CD4-positive, alpha-beta T cell treated with Interleukin-1 beta for 1 hour (primary cell): Measurements from ENCODE around the gene DDX54.

Experiments
- DNase-seq, 2 donors: peaks; one replicate each; pipeline ENCODE4 v3.0.0-alpha.2; 2020 to 2022

Gene DDX54

GRCh38 chr12:113185180-113186032, at the start of gene DDX54, which contains the start of gene RITA1:
TSS of gene DDX54 (minus strand) at chr12:113185478. CDS start at chr12:113185451, 27 bp downstream.
TSS of gene RITA1 (plus strand) at chr12:113185721. CDS start at chr12:113186747, 1,026 bp downstream.
- DNase-seq, result peak; percentile 70 to 84

- no peak for DNase-seq
These were observed 49.2 kb upstream of the DDX54 start for GRCh38 chr12:113234483-113234882.

- DNase-seq, result no peak
These were observed 48.7 kb upstream of the DDX54 start for GRCh38 chr12:113233967-113234366.

- peak; percentile 69 to 85 for DNase-seq
These were observed 47.7 kb upstream of the DDX54 start for GRCh38 chr12:113232840-113233585.

- DNase-seq, result no peak
These were observed 47.0 kb upstream of the DDX54 start for GRCh38 chr12:113232089-113232839.

- no peak for DNase-seq
These were observed 46.2 kb upstream of the DDX54 start for GRCh38 chr12:113231235-113232088.

- no peak for DNase-seq
These were observed 45.3 kb upstream of the DDX54 start for GRCh38 chr12:113230315-113231234.

GRCh38 chr12:113228394-113229028, 43.2 kb upstream of the DDX54 start:
- DNase-seq, result no peak

GRCh38 chr12:113227686-113228391, 42.6 kb upstream of the DDX54 start:
- no peak for DNase-seq

- no peak for DNase-seq
These were observed 41.7 kb upstream of the DDX54 start for GRCh38 chr12:113226696-113227568.

GRCh38 chr12:113224955-113225354, 39.7 kb upstream of the DDX54 start:
- no peak for DNase-seq

GRCh38 chr12:113222730-113223531, 37.7 kb upstream of the DDX54 start:
- no peak for DNase-seq

GRCh38 chr12:113221997-113222729, 36.9 kb upstream of the DDX54 start:
- DNase-seq, result no peak

GRCh38 chr12:113221181-113221996, 36.1 kb upstream of the DDX54 start, which contains the start of gene TPCN1:
TSS of gene TPCN1 (plus strand) at chr12:113221464. CDS start at chr12:113226853, 5,389 bp downstream.
- peak; percentile 100 for DNase-seq

- no peak for DNase-seq
These were observed 35.4 kb upstream of the DDX54 start for GRCh38 chr12:113220593-113221180.

GRCh38 chr12:113216027-113216426, 30.7 kb upstream of the DDX54 start:
- DNase-seq, result no peak
